SKM-1 treated with dmso at 0.1 percent for 144 hours (cell line): Measurements from ENCODE around the gene LOXHD1.

Experiments
- DNase-seq: peaks from one replicate; lab custom pipeline; 2025; ENCODE audit not compliant: unreplicated experiment; lab: John Stamatoyannopoulos, UW

LOXHD1 gene

GRCh38 chr18:46672062-46672970 lies 15.3 kb upstream of the LOXHD1 start:
- no peak for DNase-seq

GRCh38 chr18:46668694-46669093 lies 11.7 kb upstream of the LOXHD1 start:
- no peak for DNase-seq

DNA sequence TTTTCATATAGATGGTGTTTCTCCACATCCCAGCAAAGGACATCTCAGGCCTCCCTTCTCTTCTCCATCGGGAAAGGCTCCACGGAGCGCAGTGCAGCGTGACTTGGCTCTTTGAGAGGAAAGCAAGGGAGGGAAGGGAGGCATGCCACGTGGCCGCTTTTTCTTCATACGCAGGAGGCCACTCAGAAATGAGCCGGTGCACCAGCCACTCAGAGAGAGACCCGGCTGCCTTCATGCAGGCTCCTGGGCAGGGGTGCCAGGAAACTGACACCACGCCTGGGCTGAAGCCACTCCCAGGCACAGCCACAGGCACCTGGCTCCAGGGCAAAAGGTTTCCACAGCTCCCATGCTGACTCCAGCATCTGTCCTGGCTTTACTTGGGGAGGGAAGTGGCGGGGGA lies 11.1 kb upstream of the LOXHD1 start:
- DNase-seq, result no peak

- peak; percentile 64 for DNase-seq
These were observed 6.5 kb upstream of the LOXHD1 start for GRCh38 chr18:46663539-46663938.

- DNase-seq, result no peak
These were observed 4.1 kb upstream of the LOXHD1 start for GRCh38 chr18:46660957-46661749.

- no peak for DNase-seq
These were observed 2.5 kb upstream of the LOXHD1 start for GRCh38 chr18:46659484-46659883.

- no peak for DNase-seq
These were observed 500 bp downstream of the LOXHD1 start for GRCh38 chr18:46656326-46657114.

DNA sequence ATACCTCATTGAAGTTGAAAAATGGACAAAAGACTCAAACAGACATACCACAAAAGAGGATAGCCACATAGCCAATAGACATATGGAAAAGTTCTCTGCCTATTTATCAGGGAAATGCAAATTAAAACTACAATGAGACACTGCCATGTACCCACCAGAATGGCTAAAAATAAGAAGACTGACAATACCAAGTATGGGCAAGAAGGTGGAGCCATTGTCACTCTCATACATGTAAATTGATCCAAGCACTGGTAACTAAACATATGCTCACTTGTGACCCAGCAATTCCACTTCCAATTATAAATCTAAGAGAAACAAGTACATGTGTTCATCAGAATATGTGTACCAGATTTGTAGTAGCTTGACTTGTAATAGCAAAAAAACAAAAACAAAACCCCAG lies 4.6 kb downstream of the LOXHD1 start:
- no peak for DNase-seq

DNA sequence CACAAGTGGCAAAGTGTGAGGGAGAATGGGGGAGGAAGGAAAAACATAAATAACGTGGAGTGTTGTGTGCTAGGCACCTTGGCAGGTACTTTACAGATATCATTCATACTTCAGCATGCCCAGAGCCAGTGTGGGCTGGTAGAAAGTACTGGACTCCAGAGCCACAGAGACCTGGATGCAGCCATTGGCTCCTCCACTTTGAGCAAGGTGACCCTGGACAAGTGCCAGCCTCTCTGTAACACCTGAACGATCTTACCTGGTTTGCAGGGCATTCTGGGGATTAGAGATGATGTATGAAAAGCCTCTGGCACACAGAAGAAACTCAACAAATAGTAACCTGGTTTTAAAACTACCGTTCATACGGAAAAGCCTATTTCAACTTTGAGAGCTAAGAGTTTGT lies 6.3 kb downstream of the LOXHD1 start:
- DNase-seq, result no peak

- DNase-seq, result no peak
These were observed 7.8 kb downstream of the LOXHD1 start for GRCh38 chr18:46649071-46649862.

DNA sequence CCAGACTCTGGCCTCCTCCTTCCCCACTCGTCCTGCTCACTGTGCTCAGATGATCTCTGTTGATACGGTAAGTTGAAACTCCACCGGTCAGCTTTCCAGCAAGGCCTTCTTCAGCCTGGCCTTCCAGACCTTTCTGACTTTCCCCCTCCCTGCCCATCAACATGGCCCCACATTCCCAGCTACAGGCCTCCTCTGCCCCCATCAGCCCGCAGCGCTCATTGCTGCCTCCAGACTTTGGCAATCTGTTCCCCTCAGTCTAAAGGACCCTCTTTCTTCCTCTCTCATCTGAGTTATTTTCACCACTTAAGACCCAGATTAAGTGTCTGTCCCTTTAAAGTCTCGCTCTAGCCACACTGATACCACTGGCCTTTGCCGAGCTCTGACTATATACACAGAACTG lies 10.6 kb downstream of the LOXHD1 start:
- DNase-seq, result no peak

DNA sequence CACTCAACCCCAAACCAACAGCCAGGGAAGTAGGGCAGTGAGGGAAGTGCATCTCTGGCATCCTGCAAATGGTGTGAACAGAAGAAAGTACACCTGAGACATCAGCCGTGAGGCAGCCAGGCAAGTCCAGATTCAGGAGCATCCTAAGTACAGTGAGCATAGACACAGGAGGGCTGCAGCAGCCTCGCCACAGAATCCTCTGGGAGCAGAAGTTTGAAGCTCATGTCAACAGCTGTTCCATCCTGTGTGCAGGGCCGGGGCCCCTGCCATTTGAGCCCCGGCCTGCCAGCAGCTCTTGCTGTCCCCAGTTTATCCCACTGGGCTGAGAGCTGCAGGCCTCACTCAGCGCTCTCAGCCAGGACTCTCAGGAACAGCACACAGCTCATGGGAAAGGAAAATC lies 14.5 kb downstream of the LOXHD1 start:
- no peak for DNase-seq

- no peak for DNase-seq
These were observed 15.1 kb downstream of the LOXHD1 start for GRCh38 chr18:46641917-46642316.

GRCh38 chr18:46639386-46639785 lies 17.6 kb downstream of the LOXHD1 start:
- no peak for DNase-seq

DNA sequence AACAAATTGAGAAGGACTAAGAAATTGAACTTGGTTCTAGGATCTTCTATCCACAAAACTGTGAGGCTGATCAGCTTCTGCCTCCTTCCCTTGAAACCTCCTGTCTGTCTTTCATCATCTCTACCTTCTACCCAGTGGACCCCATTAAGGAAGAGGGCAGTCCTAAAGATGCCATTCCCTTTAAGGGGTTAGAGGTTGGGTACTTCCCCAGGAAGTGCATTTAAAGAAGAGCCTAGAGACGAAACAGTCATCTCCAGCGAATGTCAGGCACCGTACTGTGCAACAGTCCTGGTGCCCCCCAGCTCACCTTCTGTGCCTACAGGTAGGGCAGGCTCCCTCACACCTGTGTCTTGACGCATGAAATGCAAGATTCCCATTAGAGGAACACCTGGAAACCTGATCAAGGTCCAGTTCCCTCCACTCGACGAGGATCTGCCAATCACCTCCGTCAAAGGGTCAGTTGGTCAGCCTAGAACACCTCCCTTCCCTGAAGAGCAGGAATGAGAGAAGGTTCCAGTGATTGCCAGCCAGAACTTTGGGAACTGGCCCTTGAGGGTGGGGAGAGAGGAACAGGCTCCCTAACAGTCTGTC lies 20.9 kb downstream of the LOXHD1 start:
- no peak for DNase-seq

- DNase-seq, result no peak
These were observed 24.5 kb downstream of the LOXHD1 start for GRCh38 chr18:46632401-46633071.

DNA sequence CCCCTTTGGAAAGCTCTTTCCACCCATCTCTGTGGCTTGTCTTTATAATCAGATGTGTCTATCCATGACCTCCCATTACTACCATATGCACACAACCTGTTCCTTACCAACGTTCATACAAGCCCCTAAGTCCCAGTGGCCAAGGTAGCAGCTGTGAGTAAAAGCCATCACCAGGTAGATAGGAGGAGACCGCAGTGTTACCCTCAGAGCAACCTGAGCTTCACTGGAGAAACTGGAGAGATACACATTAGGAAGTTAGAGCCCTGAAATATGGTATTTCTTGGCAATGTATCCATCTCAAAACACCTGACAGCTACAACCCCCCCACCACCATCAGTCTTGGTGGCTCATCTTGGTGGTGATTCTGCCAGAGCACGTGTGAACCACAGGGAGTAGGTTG lies 26.0 kb downstream of the LOXHD1 start:
- no peak for DNase-seq

GRCh38 chr18:46630160-46630559 lies 26.9 kb downstream of the LOXHD1 start:
- DNase-seq, result no peak

DNA sequence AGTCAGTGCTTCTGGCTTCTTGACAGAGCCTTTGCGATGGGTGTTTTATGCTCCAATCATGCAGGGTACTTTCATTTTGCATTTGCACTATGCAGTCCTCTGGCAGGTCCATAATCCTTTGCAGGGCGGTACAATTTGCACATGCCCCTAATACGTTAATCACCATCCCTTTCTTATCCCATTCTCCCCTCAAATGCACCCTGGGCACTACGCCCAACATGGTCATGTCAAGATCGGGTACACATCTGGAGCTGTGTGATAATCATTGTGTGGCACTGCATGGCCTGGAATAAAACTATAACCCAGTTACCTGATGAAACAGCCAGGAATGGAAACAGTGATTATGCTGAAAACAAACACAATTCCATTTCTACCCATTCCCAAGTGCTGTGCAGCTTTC lies 27.7 kb downstream of the LOXHD1 start:
- no peak for DNase-seq

DNA sequence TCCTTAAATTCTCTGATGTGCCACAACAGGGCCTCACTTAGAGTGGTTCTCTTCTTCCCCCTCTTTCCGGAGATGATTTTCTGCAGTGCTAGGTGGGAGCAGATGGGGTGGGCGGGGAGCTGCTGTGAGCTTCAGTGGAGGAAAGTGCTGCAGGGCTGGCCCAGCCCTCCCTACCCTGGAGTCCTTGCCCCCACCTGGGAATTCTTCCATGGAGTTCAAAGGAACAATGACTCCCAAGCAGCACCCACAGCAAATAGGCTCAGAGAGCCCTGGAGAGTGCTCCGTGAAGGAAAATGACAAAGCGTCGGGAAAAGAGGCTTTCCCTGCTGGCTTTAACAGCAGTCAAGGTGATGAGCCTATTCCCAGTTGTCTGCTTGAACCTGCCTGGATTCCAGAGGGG lies 28.8 kb downstream of the LOXHD1 start:
- no peak for DNase-seq
